HepG2 (cell line): Measurements from ENCODE around the gene WNT3. TPM values are rescaled to one million over a fixed set of nuclear protein-coding genes. Genes with fewer than 3 reads are reported as not detected.

Experiments
- FOXO1 ChIP-seq: sonication (generic); formaldehyde crosslinking; IDR thresholded peaks from 2 replicates; pipeline ENCODE4 v1.4.0; 2020; ENCODE audit warnings: missing genetic modification reagents
- GABPB1 ChIP-seq: IDR thresholded peaks from 2 replicates; pipeline ENCODE4 v1.6.1; 2016; ENCODE audit warnings: mild to moderate bottlenecking, missing genetic modification reagents, moderate library complexity, missing compliant biosample characterization
- HIVEP1 ChIP-seq: sonication (generic); formaldehyde crosslinking; IDR thresholded peaks from 2 replicates; pipeline ENCODE4 v1.4.0; 2020; ENCODE audit warnings: mild to moderate bottlenecking, missing genetic modification reagents
- HNRNPLL ChIP-seq: fragments of 200-400 bp; formaldehyde crosslinking; IDR thresholded peaks from 2 replicates; pipeline ENCODE4 v1.6.1; 2017; ENCODE audit warnings: mild to moderate bottlenecking, low read depth, low read length; ENCODE audit not compliant: poor library complexity, severe bottlenecking
- KDM1A ChIP-seq: IDR thresholded peaks from 2 replicates; pipeline ENCODE4 v1.6.1; 2016; ENCODE audit warnings: missing compliant biosample characterization
- NFE2 ChIP-seq: sonication (generic); formaldehyde crosslinking; IDR thresholded peaks from 2 replicates; pipeline ENCODE4 v1.4.0; 2020; ENCODE audit warnings: missing genetic modification reagents
- POLR2A ChIP-seq, 2 experiments: IDR thresholded peaks; 2 replicates each; pipeline ENCODE4 v1.6.1; 2011; ENCODE audit warnings: low read depth in 2 of 2, low read length in 2 of 2, mild to moderate bottlenecking in 1 of 2, moderate library complexity in 1 of 2; ENCODE audit not compliant: insufficient read depth in 1 of 2
- POLR2G ChIP-seq: fragments of 200-400 bp; formaldehyde crosslinking; IDR thresholded peaks from 2 replicates; pipeline ENCODE4 v1.6.1; 2018; ENCODE audit warnings: mild to moderate bottlenecking, low read depth, low read length, moderate library complexity
- RAD21 ChIP-seq: fragments of 450-650 bp; formaldehyde crosslinking; IDR thresholded peaks from 2 replicates; pipeline ENCODE4 v1.5.0; 2020; ENCODE audit warnings: mild to moderate bottlenecking
- RBM39 ChIP-seq: fragments of 200-400 bp; formaldehyde crosslinking; IDR thresholded peaks from one replicate; pipeline ENCODE4 v1.6.1; 2018; ENCODE audit warnings: antibody characterized with exemption, mild to moderate bottlenecking, low read depth, low read length; ENCODE audit not compliant: poor library complexity, severe bottlenecking
- RCOR2 ChIP-seq: IDR thresholded peaks from 2 replicates; pipeline ENCODE4 v1.6.1; 2016; ENCODE audit warnings: missing biosample characterization, missing genetic modification reagents
- SSRP1 ChIP-seq: IDR thresholded peaks from 2 replicates; pipeline ENCODE4 v1.6.1; 2016; ENCODE audit warnings: control low read depth
- XRCC5 ChIP-seq: fragments of 200-400 bp; formaldehyde crosslinking; optimal IDR thresholded peaks from 2 replicates; pipeline ENCODE3; 2017; ENCODE audit warnings: mild to moderate bottlenecking, low read length
- YY1 ChIP-seq: IDR thresholded peaks from 2 replicates; pipeline ENCODE4 v1.6.1; 2011; ENCODE audit warnings: low read length, low read depth, moderate library complexity, mild to moderate bottlenecking; ENCODE audit not compliant: insufficient read depth, insufficient replicate concordance
- ZEB1 ChIP-seq: IDR thresholded peaks from 2 replicates; pipeline ENCODE4 v1.6.1; 2012; ENCODE audit warnings: mild to moderate bottlenecking, low read depth, inconsistent platforms; ENCODE audit not compliant: insufficient replicate concordance
- ZKSCAN1 ChIP-seq: fragments of 150-350 bp; IDR thresholded peaks from 2 replicates; pipeline ENCODE4 v1.6.1; 2014; ENCODE audit warnings: low read length
- ZMYM3 ChIP-seq: sonication (generic); formaldehyde crosslinking; IDR thresholded peaks from 2 replicates; pipeline ENCODE4 v1.5.1; 2020; ENCODE audit warnings: mild to moderate bottlenecking, missing genetic modification reagents
- ZNF24 ChIP-seq: fragments of 450-650 bp; IDR thresholded peaks from 2 replicates; pipeline ENCODE4 v1.6.1; 2017; ENCODE audit warnings: antibody characterized with exemption, mild to moderate bottlenecking
- ZNF556 ChIP-seq: sonication (generic); formaldehyde crosslinking; IDR thresholded peaks from 2 replicates; pipeline ENCODE4 v1.4.0; 2020; ENCODE audit warnings: mild to moderate bottlenecking, missing genetic modification reagents, borderline replicate concordance
- ZNF563 ChIP-seq: sonication (generic); formaldehyde crosslinking; IDR thresholded peaks from 2 replicates; pipeline ENCODE4 v1.8.0; 2022; ENCODE audit warnings: mild to moderate bottlenecking, moderate library complexity, missing genetic modification reagents
- ZNF619 ChIP-seq: sonication (generic); formaldehyde crosslinking; IDR thresholded peaks from 2 replicates; pipeline ENCODE4 v1.4.0; 2020; ENCODE audit warnings: mild to moderate bottlenecking, missing genetic modification reagents
- polyA plus RNA-seq, 8 experiments: library from polyadenylated mRNA; depleted of rRNA in 3 of 8; stranded (reverse) in 7 of 8; unstranded in 1 of 8; fragments of >200 nt; fragmentation: Illumina TruSeq in 4 of 8; extraction: Trizol in 4 of 8; gene quantifications; 2 replicates each; pipeline versions ENCODE4 v1.2.1 to v1.2.3, GENCODE V29; 2011 to 2016; ENCODE audit warnings: low read depth in 4 of 8, missing spikeins in 1 of 8, mixed read lengths in 1 of 8; ENCODE audit not compliant: insufficient read depth in 1 of 8
- total RNA-seq, 5 experiments: library from RNA; depleted of rRNA; stranded (reverse); fragments of >200 nt; fragmentation: Illumina TruSeq; extraction: Trizol; gene quantifications; 2 replicates each; pipeline ENCODE4 v1.2.3, GENCODE V29; 2016; ENCODE audit warnings: low read depth in 1 of 5
- TF ChIP-seq, protein P1 (sequence below): sonication (generic); formaldehyde crosslinking; IDR thresholded peaks from 2 replicates; pipeline ENCODE4 v1.5.0; 2020; ENCODE audit warnings: mild to moderate bottlenecking, missing genetic modification reagents, moderate library complexity
- TF ChIP-seq, protein P2 (sequence below), 2 experiments: sonication (generic) in 1 of 2; formaldehyde crosslinking in 1 of 2; IDR thresholded peaks; 2 replicates each; pipeline versions ENCODE4 v1.4.0 to v1.6.1; 2018 to 2020; ENCODE audit warnings: missing genetic modification reagents in 2 of 2, borderline replicate concordance in 1 of 2, low read depth in 1 of 2, mild to moderate bottlenecking in 1 of 2, missing biosample characterization in 1 of 2
- TF ChIP-seq, protein P3 (sequence below): sonication (generic); formaldehyde crosslinking; IDR thresholded peaks from 2 replicates; pipeline ENCODE4 v1.5.0; 2020; ENCODE audit warnings: missing genetic modification reagents
- TF ChIP-seq, protein P4 (sequence below): sonication (generic); formaldehyde crosslinking; IDR thresholded peaks from 2 replicates; pipeline ENCODE4 v1.5.0; 2020; ENCODE audit warnings: mild to moderate bottlenecking, missing genetic modification reagents, borderline replicate concordance

Gene WNT3
- total and polyA plus RNA-seq, 2 of the 13 experiments (the other 11 are each of a cell fraction or from before 2014, with no cell fraction given) = 8.5 to 10.3 TPM

DNA sequence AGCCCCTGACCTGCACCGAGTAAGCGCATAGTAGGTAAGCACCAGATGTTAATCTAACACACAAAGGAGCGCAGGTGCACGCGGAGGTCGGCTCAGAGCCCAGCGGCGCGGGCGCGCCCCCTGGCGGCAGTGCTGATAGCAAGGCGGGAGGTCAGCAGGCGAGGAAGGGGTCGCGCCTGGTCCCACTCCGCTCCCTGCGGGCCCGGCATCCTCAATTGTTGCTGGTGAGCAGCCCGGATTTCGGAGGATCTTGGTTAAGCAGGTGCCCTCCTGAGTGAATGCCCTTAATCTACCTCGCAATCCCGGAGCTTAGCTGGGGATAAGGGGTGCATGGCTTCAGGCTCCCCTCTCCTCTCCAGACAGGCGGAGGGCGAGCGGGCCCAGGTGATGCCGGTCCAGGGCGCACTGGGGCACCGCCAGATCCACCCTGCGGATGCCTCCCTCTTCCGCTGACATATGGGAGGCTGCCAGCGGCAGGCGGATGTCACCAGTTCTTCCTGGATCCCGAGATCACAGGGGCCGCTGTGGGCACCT is 4.0 kb upstream of the WNT3 start (continued):
- TF ChIP-seq ZEB1 (no peak), ZNF619 (CRISPR knock-in tag) (0 out of 2 replicates have a peak, but pooled peaks have one; percentile 31), ZMYM3 (CRISPR knock-in tag) (peak; percentile 69), XRCC5 (peak; percentile 35), POLR2A (IDR thresholded peaks at IDR 0.05; ENCODE audit: insufficient read depth in 1 of 2, low read depth in 2 of 2, low read length in 2 of 2) (no peak), YY1 (peak; percentile 23), RCOR2 (peak; percentile 83; the same call in 1 of the 2 replicates), RAD21 (CRISPR knock-in tag) (peak; percentile 62), GABPB1 (CRISPR knock-in tag) (peak; percentile 29; the same call in 1 of the 2 replicates), FOXO1 (CRISPR knock-in tag) (no peak), HIVEP1 (0 out of 2 replicates have a peak, but pooled peaks have one; percentile 13), ZKSCAN1 (peak; percentile 93), KDM1A (CRISPR knock-in tag) (peak; percentile 89), POLR2G (no peak), HNRNPLL (peak; percentile 31), ZNF556 (CRISPR knock-in tag) (no peak), ZNF563 (CRISPR knock-in tag) (peak; percentile 57; the same call in 1 of the 2 replicates), SSRP1 (CRISPR knock-in tag) (no peak), RBM39 (peak; percentile 50), ZNF24 (no peak), NFE2 (no peak)
- TF ChIP-seq, protein P1, sequence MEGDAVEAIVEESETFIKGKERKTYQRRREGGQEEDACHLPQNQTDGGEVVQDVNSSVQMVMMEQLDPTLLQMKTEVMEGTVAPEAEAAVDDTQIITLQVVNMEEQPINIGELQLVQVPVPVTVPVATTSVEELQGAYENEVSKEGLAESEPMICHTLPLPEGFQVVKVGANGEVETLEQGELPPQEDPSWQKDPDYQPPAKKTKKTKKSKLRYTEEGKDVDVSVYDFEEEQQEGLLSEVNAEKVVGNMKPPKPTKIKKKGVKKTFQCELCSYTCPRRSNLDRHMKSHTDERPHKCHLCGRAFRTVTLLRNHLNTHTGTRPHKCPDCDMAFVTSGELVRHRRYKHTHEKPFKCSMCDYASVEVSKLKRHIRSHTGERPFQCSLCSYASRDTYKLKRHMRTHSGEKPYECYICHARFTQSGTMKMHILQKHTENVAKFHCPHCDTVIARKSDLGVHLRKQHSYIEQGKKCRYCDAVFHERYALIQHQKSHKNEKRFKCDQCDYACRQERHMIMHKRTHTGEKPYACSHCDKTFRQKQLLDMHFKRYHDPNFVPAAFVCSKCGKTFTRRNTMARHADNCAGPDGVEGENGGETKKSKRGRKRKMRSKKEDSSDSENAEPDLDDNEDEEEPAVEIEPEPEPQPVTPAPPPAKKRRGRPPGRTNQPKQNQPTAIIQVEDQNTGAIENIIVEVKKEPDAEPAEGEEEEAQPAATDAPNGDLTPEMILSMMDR (CRISPR knock-in tag) = peak; percentile 89
- TF ChIP-seq, protein P2, sequence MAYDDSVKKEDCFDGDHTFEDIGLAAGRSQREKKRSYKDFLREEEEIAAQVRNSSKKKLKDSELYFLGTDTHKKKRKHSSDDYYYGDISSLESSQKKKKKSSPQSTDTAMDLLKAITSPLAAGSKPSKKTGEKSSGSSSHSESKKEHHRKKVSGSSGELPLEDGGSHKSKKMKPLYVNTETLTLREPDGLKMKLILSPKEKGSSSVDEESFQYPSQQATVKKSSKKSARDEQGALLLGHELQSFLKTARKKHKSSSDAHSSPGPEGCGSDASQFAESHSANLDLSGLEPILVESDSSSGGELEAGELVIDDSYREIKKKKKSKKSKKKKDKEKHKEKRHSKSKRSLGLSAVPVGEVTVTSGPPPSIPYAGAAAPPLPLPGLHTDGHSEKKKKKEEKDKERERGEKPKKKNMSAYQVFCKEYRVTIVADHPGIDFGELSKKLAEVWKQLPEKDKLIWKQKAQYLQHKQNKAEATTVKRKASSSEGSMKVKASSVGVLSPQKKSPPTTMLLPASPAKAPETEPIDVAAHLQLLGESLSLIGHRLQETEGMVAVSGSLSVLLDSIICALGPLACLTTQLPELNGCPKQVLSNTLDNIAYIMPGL (CRISPR knock-in tag; IDR thresholded peaks at IDR 0.05; ENCODE audit: borderline replicate concordance in 1 of 2, low read depth in 1 of 2) = 0 out of 4 replicates have a peak, but pooled peaks have one; percentile 17 to 26
- TF ChIP-seq, protein P3, sequence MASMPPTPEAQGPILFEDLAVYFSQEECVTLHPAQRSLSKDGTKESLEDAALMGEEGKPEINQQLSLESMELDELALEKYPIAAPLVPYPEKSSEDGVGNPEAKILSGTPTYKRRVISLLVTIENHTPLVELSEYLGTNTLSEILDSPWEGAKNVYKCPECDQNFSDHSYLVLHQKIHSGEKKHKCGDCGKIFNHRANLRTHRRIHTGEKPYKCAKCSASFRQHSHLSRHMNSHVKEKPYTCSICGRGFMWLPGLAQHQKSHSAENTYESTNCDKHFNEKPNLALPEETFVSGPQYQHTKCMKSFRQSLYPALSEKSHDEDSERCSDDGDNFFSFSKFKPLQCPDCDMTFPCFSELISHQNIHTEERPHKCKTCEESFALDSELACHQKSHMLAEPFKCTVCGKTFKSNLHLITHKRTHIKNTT (CRISPR knock-in tag) = no peak
- TF ChIP-seq, protein P4, sequence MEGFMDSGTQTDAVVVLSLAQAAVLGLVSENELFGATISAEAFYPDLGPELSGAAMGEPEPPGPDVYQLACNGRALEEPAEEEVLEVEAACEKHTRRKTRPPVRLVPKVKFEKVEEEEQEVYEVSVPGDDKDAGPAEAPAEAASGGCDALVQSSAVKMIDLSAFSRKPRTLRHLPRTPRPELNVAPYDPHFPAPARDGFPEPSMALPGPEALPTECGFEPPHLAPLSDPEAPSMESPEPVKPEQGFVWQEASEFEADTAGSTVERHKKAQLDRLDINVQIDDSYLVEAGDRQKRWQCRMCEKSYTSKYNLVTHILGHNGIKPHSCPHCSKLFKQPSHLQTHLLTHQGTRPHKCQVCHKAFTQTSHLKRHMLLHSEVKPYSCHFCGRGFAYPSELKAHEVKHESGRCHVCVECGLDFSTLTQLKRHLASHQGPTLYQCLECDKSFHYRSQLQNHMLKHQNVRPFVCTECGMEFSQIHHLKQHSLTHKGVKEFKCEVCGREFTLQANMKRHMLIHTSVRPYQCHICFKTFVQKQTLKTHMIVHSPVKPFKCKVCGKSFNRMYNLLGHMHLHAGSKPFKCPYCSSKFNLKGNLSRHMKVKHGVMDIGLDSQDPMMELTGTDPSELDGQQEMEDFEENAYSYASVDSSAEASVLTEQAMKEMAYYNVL (CRISPR knock-in tag) = 0 out of 2 replicates have a peak, but pooled peaks have one; percentile 8
